PC-3 (cell line): Measurements from ENCODE around the gene ZNF148. TPM values are rescaled to one million over a fixed set of nuclear protein-coding genes. Genes with fewer than 3 reads are reported as not detected.

Experiments used
- ATAC-seq: fragments of 200-7000 bp; cut with Tn5 transposase; 2 replicates; pipeline ENCODE4 v1.9.1; 2020; ENCODE audit warnings: mild to moderate bottlenecking, moderate library complexity
- BruUV-seq: library from RNA; stranded (reverse); fragments of 400-500 nt; replicated peaks from 2 replicates; lab custom pipeline; 2021; lab: Mats Ljungman, UMichigan
- CTCF ChIA-PET: fragments of 300-600 bp; sonication (Branson Sonifier 250); formaldehyde crosslinking; loops from one replicate; lab custom pipeline; 2022; ENCODE audit warnings: antibody characterized with exemption; lab: Charles Lee
- POLR2A ChIA-PET: fragments of 300-600 bp; sonication (Branson Sonifier 250); formaldehyde crosslinking; loops from one replicate; lab custom pipeline; 2022; ENCODE audit warnings: antibody characterized with exemption; ENCODE audit not compliant: unreplicated experiment; lab: Charles Lee
- DNase-seq: peaks from one replicate; pipeline ENCODE4 v3.0.0-alpha.2; 2015
- H2AFZ ChIP-seq: fragments of 300-600 bp; sonication (generic); 2 replicates; pipeline ENCODE4 v1.6.0; 2016; ENCODE audit warnings: antibody characterized with exemption, low read length
- H3F3A ChIP-seq: fragments of 300-600 bp; sonication (generic); one replicate; pipeline ENCODE4 v1.6.0; 2017; ENCODE audit warnings: antibody characterized with exemption, low read length, control low read depth, mild to moderate bottlenecking; ENCODE audit not compliant: unreplicated experiment
- H3K27ac ChIP-seq: fragments of 300-600 bp; sonication (generic); 2 replicates; pipeline ENCODE4 v1.5.1; 2016; ENCODE audit warnings: mild to moderate bottlenecking, low read length
- H3K27me3 ChIP-seq: fragments of 300-600 bp; sonication (generic); 2 replicates; pipeline ENCODE4 v1.6.1; 2016; ENCODE audit warnings: low read length, mixed read lengths
- H3K36me3 ChIP-seq: fragments of 300-600 bp; sonication (generic); 2 replicates; pipeline ENCODE4 v1.6.1; 2016; ENCODE audit warnings: low read depth, mixed run types, low read length, mixed read lengths
- H3K4me1 ChIP-seq: fragments of 300-600 bp; sonication (generic); 2 replicates; pipeline ENCODE4 v1.5.1; 2016; ENCODE audit warnings: low read length; ENCODE audit not compliant: insufficient read depth
- H3K4me2 ChIP-seq: fragments of 300-600 bp; sonication (generic); 2 replicates; pipeline ENCODE4 v1.6.0; 2016; ENCODE audit warnings: low read length
- H3K4me3 ChIP-seq: fragments of 300-600 bp; sonication (generic); 2 replicates; pipeline ENCODE4 v1.5.1; 2016; ENCODE audit warnings: mild to moderate bottlenecking, low read length, mixed read lengths
- H3K79me2 ChIP-seq: fragments of 300-600 bp; sonication (generic); 2 replicates; pipeline ENCODE4 v1.6.1; 2017; ENCODE audit warnings: low read length, mixed read lengths
- H3K9ac ChIP-seq: fragments of 300-600 bp; sonication (generic); 2 replicates; pipeline ENCODE4 v1.6.0; 2016; ENCODE audit warnings: mild to moderate bottlenecking, low read length
- H3K9me2 ChIP-seq: fragments of 300-600 bp; sonication (generic); replicated peaks from 2 replicates; pipeline ENCODE4 v1.6.1; 2016; ENCODE audit warnings: mixed run types, low read length, mixed read lengths
- H3K9me3 ChIP-seq: fragments of 300-600 bp; sonication (generic); 2 replicates; pipeline ENCODE4 v1.6.1; 2016; ENCODE audit warnings: low read length, mixed read lengths
- H4K20me1 ChIP-seq: fragments of 300-600 bp; sonication (generic); 2 replicates; pipeline ENCODE4 v1.6.1; 2016; ENCODE audit warnings: low read length, mixed read lengths
- EZH2 ChIP-seq: fragments of 300-600 bp; sonication (generic); IDR thresholded peaks from one replicate; pipeline ENCODE4 v1.6.1; 2017; ENCODE audit warnings: antibody characterized with exemption, mild to moderate bottlenecking, low read length; ENCODE audit not compliant: unreplicated experiment
- EZH2phosphoT487 ChIP-seq: fragments of 300-600 bp; sonication (generic); IDR thresholded peaks from 2 replicates; pipeline ENCODE4 v1.6.1; 2018; ENCODE audit warnings: mild to moderate bottlenecking, antibody characterized with exemption, low read length, borderline replicate concordance
- intact Hi-C: fragments of 100-400 bp; cut with micrococcal nuclease; formaldehyde crosslinking; loops from 2 replicates; pipeline ENCODE4 v1.9.0; 2023
- total RNA-seq: library from RNA; depleted of rRNA; stranded (reverse); fragments of >200 nt; gene quantifications from 2 replicates; pipeline ENCODE4 v1.2.3, GENCODE V29; 2014
- TF ChIP-seq, protein P1 (sequence below): fragments of 300-600 bp; sonication (generic); conservative IDR thresholded peaks from 2 replicates; pipeline ENCODE4 v1.5.1; 2017; ENCODE audit warnings: antibody characterized with exemption, low read depth, mild to moderate bottlenecking, low read length

The ZNF148 gene
- total RNA-seq, 1 experiment from 2014 or later = 18.1 TPM

- Histone ChIP-seq H3K4me3 (no peak overlapping the region), H3K27ac (no peak overlapping the region), H3K36me3 (peaks cover 23% of the 10 kb centered on the region), H3F3A (no peaks in the 10 kb centered on the region), H3K4me2 (no peak overlapping the region), H3K79me2 (no peaks in the 10 kb centered on the region), H4K20me1 (no peaks in the 10 kb centered on the region), H3K27me3 (no peaks in the 10 kb centered on the region), H3K9me2 (no peaks in the 10 kb centered on the region), H3K4me1 (peaks cover 12% of the 10 kb centered on the region), H3K9me3 (no peaks in the 10 kb centered on the region), H3K9ac (no peak overlapping the region), H2AFZ (no peak overlapping the region)
- ChIA-PET CTCF (no interaction called here), POLR2A (no interaction called here)
- ATAC-seq (no peak), DNase-seq (no peak)
- intact Hi-C loops = no loop called here
- BruUV-seq = no TSS peak
- TF ChIP-seq EZH2phosphoT487 = no peak
- TF ChIP-seq, protein P1, sequence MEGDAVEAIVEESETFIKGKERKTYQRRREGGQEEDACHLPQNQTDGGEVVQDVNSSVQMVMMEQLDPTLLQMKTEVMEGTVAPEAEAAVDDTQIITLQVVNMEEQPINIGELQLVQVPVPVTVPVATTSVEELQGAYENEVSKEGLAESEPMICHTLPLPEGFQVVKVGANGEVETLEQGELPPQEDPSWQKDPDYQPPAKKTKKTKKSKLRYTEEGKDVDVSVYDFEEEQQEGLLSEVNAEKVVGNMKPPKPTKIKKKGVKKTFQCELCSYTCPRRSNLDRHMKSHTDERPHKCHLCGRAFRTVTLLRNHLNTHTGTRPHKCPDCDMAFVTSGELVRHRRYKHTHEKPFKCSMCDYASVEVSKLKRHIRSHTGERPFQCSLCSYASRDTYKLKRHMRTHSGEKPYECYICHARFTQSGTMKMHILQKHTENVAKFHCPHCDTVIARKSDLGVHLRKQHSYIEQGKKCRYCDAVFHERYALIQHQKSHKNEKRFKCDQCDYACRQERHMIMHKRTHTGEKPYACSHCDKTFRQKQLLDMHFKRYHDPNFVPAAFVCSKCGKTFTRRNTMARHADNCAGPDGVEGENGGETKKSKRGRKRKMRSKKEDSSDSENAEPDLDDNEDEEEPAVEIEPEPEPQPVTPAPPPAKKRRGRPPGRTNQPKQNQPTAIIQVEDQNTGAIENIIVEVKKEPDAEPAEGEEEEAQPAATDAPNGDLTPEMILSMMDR = no peak
- TF ChIP-seq EZH2 = no peak
Measured at GRCh38 chr3:125316246-125316645, 58.9 kb downstream of the ZNF148 start.

DNA sequence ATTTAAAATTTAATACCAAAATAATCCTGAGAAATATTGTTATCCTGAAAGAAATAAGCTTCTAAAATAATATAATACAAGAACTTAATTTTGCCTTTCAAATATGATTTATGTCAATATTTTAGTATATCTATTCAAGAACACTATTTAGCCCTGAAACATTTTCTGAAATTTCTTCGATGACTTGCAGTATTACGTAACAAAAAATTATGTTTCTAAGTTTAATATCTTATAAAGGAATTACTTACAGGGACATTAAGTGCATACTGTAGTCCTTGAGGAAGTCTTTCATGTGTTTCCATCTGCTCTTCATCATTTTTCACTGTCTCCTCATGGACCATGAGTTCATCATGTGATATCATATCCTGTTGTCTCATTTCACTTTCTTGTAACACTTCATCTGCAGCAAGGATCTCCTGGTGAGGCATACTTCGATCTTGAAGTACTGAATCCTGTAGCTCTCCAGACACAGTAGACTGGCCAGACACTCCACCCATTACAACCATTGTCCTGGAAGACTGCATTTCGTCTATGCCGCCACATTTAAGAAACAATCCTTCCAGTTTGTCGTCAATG lies 62.0 kb downstream of the ZNF148 start:
- DNase-seq (no peak), ATAC-seq (no peak)
- no peaks in the 10 kb centered on the region for H4K20me1 ChIP-seq
- no peak overlapping the region for H3K27ac ChIP-seq
- POLR2A ChIA-PET = no interaction called here
- H3K9me2 ChIP-seq = no peaks in the 10 kb centered on the region
- H3K36me3 ChIP-seq = peaks cover 31% of the 10 kb centered on the region
- no peaks in the 10 kb centered on the region for H3F3A ChIP-seq
- TF ChIP-seq, protein P1 = no peak
- TF ChIP-seq EZH2 (no peak), EZH2phosphoT487 (no peak)
- no peak overlapping the region for H3K9ac ChIP-seq
- BruUV-seq = no TSS peak
- peaks cover 10% of the 10 kb centered on the region; the same call in 1 of the 2 replicates for H3K79me2 ChIP-seq
- H3K27me3 ChIP-seq = no peaks in the 10 kb centered on the region
- H3K9me3 ChIP-seq = no peaks in the 10 kb centered on the region
- H3K4me1 ChIP-seq = peaks cover 3% of the 10 kb centered on the region
- H3K4me2 ChIP-seq = no peak overlapping the region
- intact Hi-C loops = no loop called here
- no peak overlapping the region for H2AFZ ChIP-seq
- H3K4me3 ChIP-seq = no peak overlapping the region
- CTCF ChIA-PET = no interaction called here

DNA sequence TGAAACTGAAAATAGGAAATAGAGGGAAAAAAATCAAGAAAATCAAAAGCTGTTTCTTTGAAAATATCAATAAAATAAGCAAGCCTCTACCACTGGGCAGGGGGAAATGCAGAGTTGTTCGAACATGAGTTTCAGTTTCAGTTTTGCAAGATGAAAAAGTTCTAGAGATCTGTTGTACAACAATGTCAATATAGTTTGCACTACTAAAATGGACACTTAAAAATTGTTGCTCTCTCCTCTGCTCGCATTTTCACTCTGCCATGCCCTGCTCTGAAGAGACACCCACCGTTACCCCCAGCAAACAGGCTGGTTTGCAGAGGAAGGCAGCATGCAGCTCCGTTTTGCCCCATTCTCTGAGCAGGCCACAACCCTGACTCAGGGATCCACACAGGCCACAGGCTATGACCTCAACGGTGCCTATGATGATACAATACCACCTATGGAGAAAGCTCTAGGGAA lies 64.5 kb downstream of the ZNF148 start:
- Histone ChIP-seq H3K79me2 (peaks cover 28% of the 10 kb centered on the region; the same call in 1 of the 2 replicates), H3K27ac (no peak overlapping the region), H3K4me1 (no peaks in the 10 kb centered on the region), H3K9me3 (no peaks in the 10 kb centered on the region), H3K4me3 (no peak overlapping the region), H3K9me2 (no peaks in the 10 kb centered on the region), H3K4me2 (no peak overlapping the region), H2AFZ (no peak overlapping the region), H3F3A (no peaks in the 10 kb centered on the region), H3K9ac (no peak overlapping the region), H4K20me1 (no peaks in the 10 kb centered on the region), H3K36me3 (peaks cover 25% of the 10 kb centered on the region), H3K27me3 (no peaks in the 10 kb centered on the region)
- ChIA-PET POLR2A (interaction anchor here (0.6 kb wide), 1 partner anchor 423 kb away, joined by 3 read pairs; no protein-coding TSS in a partner anchor), CTCF (no interaction called here)
- ATAC-seq (no peak), DNase-seq (no peak)
- TF ChIP-seq EZH2 (no peak), EZH2phosphoT487 (no peak)
- intact Hi-C loops = no loop called here
- no TSS peak for BruUV-seq
